ENCODE results near the gene GAP43.

DNA sequence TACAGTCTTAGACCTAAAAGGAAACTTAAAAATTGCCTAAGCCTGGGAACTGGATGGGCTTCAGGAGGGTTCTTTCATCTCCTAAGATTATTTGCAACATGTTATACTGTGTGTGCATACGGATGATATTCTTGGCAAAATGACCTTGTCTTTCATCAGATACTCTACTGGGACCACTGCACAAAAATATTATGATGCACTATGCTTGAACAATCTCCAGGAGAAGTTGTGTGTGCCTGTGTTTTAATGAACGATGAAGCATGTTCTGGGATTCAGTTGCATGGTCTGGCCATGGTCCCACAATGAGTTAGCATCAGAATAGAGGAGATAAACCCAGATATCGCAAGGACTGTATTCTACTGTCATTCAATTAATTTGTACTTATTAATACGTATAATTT lies 68.7 kb downstream of the GAP43 start:
- TF ChIP-seq POLR2A (IDR thresholded peaks at IDR 0.05; ENCODE audit: low read depth, low read length) (no peak), POLR2AphosphoS5 (IDR thresholded peaks at IDR 0.05; ENCODE audit: low read depth, low read length) (no peak)

Data from GM12892 (cell line).